Activated naive CD4-positive, alpha-beta T cell treated with anti-CD3 and anti-CD28 coated beads for 36 hours (primary cell): ENCODE data around the gene WDR86. TPM values are rescaled to one million over a fixed set of nuclear protein-coding genes. Genes with fewer than 3 reads are reported as not detected.

Source experiments
- CTCF ChIA-PET: fragments of 350-600 bp; sonication (Branson Sonifier 250); formaldehyde crosslinking; loops from one replicate; lab custom pipeline; 2021; ENCODE audit warnings: antibody characterized with exemption; lab: Charles Lee
- DNase-seq: peaks from one replicate; pipeline ENCODE4 v3.0.0-alpha.2; 2020
- H3K27ac Mint-ChIP-seq: one replicate; pipeline ENCODE4 v1.8.0; 2021; ENCODE audit warnings: mild to moderate bottlenecking, mixed read lengths
- H3K27me3 Mint-ChIP-seq: one replicate; pipeline ENCODE4 v1.8.0; 2021; ENCODE audit warnings: low read depth, mixed read lengths
- H3K36me3 Mint-ChIP-seq: one replicate; pipeline ENCODE4 v1.8.0; 2021; ENCODE audit warnings: low read depth, mixed read lengths
- H3K4me1 Mint-ChIP-seq: one replicate; pipeline ENCODE4 v1.8.0; 2021; ENCODE audit warnings: low read depth, mixed read lengths
- H3K4me3 Mint-ChIP-seq: one replicate; pipeline ENCODE4 v1.8.0; 2021; ENCODE audit warnings: mild to moderate bottlenecking, moderate library complexity, mixed read lengths
- H3K9me3 Mint-ChIP-seq: one replicate; pipeline ENCODE4 v1.8.0; 2021; ENCODE audit warnings: mixed read lengths
- intact Hi-C: fragments of 100-400 bp; cut with micrococcal nuclease; formaldehyde crosslinking; loops from one replicate; pipeline ENCODE4 v1.15.1; 2023
- total RNA-seq, 2 experiments: library from RNA; stranded (reverse); gene quantifications; one replicate each; pipeline ENCODE4 v1.2.3, GENCODE V29; 2021

WDR86 gene
- total RNA-seq, 2 experiments from 2014 or later: not detected

DNA sequence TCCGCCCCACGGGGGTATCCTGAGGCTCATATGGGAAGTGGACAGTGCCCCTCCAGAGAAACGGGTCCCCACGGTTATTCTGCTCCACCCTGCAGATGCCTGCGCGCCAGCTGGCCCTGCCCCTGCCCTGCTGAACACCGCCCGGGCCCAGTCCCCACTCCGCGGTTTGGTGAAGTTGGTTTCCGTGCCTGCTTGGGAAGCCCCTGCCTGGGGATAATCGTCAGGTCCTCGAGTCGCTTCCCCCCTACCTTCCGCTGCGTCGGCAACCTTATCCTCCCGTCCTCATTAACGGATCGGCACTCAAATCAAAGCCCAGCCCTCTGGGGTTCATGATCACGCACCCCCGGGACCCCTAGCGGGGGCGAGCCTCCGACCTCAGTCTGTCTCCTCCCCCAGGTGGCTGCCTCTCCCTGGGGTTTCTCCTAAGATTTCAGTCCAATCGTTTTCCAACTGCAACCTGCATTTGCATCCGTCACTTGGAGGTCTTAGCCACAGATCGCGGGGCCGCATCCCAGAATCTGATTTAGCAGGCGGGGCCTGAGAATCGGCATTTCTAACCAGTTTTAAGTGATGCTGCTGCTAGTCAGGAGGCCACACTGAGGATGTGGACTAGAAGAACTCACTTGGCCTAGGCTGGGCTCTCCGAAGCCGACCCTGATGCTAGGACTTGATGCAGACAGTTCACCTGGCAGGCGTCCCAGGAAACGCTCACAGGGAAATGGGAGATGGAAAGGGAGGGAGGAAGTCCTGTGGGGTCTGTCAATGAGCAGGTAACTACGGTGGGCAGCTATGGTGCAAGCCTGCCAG, 27.6 kb downstream of the WDR86 start:
- H3K36me3 Mint-ChIP-seq: no peaks in the 10 kb centered on the region
- H3K27ac Mint-ChIP-seq: no peak overlapping the region
- DNase-seq: peak; percentile 57
- no peaks in the 10 kb centered on the region for H3K9me3 Mint-ChIP-seq
- intact Hi-C loops: no loop called here
- peaks cover 12% of the 10 kb centered on the region for H3K27me3 Mint-ChIP-seq
- CTCF ChIA-PET: interaction anchor here (0.6 to 0.7 kb wide), 3 partner anchors 30 to 270 kb away, joined by 3 to 5 read pairs (median 4); no protein-coding TSS in a partner anchor
- H3K4me1 Mint-ChIP-seq: peaks cover 10% of the 10 kb centered on the region
- H3K4me3 Mint-ChIP-seq: peak overlapping the region; percentile 57

- DNase-seq: peak; percentile 21
- CTCF ChIA-PET: no interaction called here
- Mint-ChIP-seq H3K4me3 (no peak overlapping the region), H3K36me3 (no peaks in the 10 kb centered on the region), H3K4me1 (peaks cover 10% of the 10 kb centered on the region), H3K27ac (no peak overlapping the region), H3K27me3 (peaks cover 12% of the 10 kb centered on the region), H3K9me3 (no peaks in the 10 kb centered on the region)
- intact Hi-C loops: no loop called here
These were observed 28.3 kb downstream of the WDR86 start for GRCh38 chr7:151381348-151382078.

DNA sequence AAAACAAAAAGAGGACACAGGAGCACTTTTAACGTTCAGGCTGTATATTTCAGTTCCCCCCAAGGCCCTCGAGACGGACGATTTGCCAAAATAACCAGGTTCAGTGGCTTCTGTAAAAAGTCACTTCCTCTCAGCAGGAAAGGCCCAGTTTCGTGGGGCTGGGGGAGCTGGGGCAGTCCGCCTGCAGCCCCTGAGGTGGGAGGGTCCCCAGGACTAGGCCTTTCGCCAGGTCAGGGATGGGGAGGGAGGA, 28.8 kb downstream of the WDR86 start:
- H3K27ac Mint-ChIP-seq: no peak overlapping the region
- intact Hi-C loops: no loop called here
- H3K36me3 Mint-ChIP-seq: no peaks in the 10 kb centered on the region
- CTCF ChIA-PET: no interaction called here
- H3K27me3 Mint-ChIP-seq: peaks cover 12% of the 10 kb centered on the region
- H3K9me3 Mint-ChIP-seq: no peaks in the 10 kb centered on the region
- DNase-seq: no peak
- no peak overlapping the region for H3K4me3 Mint-ChIP-seq
- H3K4me1 Mint-ChIP-seq: peaks cover 10% of the 10 kb centered on the region

DNA sequence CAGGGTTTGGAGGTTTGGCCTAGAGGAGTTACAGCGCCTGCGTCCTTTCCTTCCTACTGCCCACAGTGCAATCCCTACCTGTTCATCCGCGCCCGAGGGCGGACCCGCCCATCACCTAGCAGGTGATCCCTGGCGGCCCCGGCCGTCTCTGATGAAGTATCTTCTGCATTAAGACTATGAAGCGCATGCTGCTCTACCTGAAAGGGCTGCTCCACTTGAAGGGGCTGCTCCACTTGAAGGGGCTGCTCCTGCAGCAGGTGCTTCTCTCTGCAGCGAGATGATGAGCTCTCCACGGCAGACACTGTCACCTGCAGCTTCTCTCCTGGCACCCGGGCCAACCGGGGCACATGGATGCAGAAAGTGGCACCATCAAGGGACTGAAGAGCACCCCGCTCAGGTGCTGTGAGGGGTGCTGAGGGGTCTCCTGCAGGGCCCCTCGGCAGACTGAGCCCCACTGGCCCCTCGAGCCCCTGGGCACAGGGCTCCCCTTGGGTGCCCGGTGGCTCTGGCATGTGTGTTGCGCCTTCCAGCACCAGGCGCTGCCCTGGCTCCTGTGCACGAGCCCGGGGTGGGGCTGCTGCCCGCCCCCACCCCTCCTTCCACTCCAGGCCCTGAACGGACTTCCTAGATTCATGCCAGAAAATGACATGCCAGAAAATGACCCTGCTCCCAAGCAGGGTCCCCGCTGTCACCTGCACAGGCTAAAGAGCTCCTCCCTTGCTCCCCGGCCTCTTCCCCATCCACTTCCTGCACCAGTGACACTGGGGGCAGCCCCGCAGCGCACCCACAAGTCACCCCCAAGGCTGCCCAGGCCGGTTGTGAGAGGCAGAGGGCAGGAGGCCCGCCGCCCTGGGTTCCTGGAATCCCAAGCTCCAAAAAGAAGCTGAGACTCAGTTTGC, 29.4 kb downstream of the WDR86 start:
- Mint-ChIP-seq H3K27ac (no peak overlapping the region), H3K27me3 (peaks cover 12% of the 10 kb centered on the region), H3K36me3 (no peaks in the 10 kb centered on the region), H3K9me3 (no peaks in the 10 kb centered on the region), H3K4me1 (peaks cover 10% of the 10 kb centered on the region), H3K4me3 (no peak overlapping the region)
- no peak for DNase-seq
- CTCF ChIA-PET: no interaction called here
- intact Hi-C loops: no loop called here

DNA sequence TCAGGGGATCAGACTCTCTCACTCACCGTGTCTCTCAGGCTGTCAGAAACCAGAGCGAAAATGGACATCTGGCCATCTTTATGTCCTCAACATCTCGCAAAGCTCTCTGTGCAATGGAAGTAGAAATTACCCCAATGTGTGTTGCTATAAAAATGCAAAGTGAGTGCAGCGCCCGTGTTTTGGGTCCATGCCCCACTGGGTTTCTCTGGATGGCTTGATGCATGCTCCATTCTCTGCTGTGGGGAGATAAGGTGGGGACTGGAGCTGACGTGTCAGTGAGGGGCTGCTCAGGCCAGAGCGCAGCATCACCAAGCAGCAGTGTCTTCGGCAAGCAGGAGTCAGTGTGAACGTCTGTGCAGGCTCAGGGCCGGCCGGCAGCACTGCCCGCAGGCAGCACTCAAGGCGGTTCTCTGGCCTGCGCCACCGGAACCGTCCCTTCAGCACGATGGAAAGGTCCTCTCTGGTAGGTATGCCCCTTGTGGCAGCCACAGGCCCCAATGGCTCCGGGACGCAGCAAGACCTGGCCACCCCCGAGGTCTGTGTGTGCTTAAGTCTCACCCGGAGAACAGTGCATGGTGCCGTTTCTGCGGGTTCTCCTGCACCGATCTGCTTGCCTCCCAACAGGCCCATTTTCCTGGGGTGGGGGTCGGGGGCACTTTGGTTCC, 30.2 kb downstream of the WDR86 start:
- peaks cover 12% of the 10 kb centered on the region for H3K27me3 Mint-ChIP-seq
- no peaks in the 10 kb centered on the region for H3K9me3 Mint-ChIP-seq
- H3K4me1 Mint-ChIP-seq: peaks cover 10% of the 10 kb centered on the region
- no peak overlapping the region for H3K27ac Mint-ChIP-seq
- no peak overlapping the region for H3K4me3 Mint-ChIP-seq
- no peaks in the 10 kb centered on the region for H3K36me3 Mint-ChIP-seq
- DNase-seq: no peak
- intact Hi-C loops: no loop called here
- CTCF ChIA-PET: interaction anchor here (1.0 kb wide), 1 partner anchor 69 kb away, joined by 5 read pairs; no protein-coding TSS in a partner anchor

GRCh38 chr7:151379193-151379520, 30.7 kb downstream of the WDR86 start:
- H3K4me1 Mint-ChIP-seq: peaks cover 10% of the 10 kb centered on the region
- no peaks in the 10 kb centered on the region for H3K36me3 Mint-ChIP-seq
- H3K4me3 Mint-ChIP-seq: no peak overlapping the region
- intact Hi-C loops: no loop called here
- H3K27me3 Mint-ChIP-seq: peaks cover 11% of the 10 kb centered on the region
- H3K27ac Mint-ChIP-seq: no peak overlapping the region
- CTCF ChIA-PET: interaction anchor here (1.0 kb wide), 1 partner anchor 69 kb away, joined by 5 read pairs; no protein-coding TSS in a partner anchor
- no peak for DNase-seq
- no peaks in the 10 kb centered on the region for H3K9me3 Mint-ChIP-seq

GRCh38 chr7:151378496-151379192, 31.2 kb downstream of the WDR86 start:
- peaks cover 10% of the 10 kb centered on the region for H3K4me1 Mint-ChIP-seq
- H3K4me3 Mint-ChIP-seq: no peak overlapping the region
- H3K27me3 Mint-ChIP-seq: peaks cover 8% of the 10 kb centered on the region
- no peaks in the 10 kb centered on the region for H3K36me3 Mint-ChIP-seq
- CTCF ChIA-PET: interaction anchor here (1.0 to 2.2 kb wide), 2 partner anchors 70 kb away, joined by 5 to 7 read pairs; no protein-coding TSS in a partner anchor
- DNase-seq: no peak
- peak overlapping the region; percentile 4 for H3K27ac Mint-ChIP-seq
- H3K9me3 Mint-ChIP-seq: no peaks in the 10 kb centered on the region
- intact Hi-C loops: no loop called here

GRCh38 chr7:151378011-151378410, 31.8 kb downstream of the WDR86 start:
- intact Hi-C loops: no loop called here
- H3K36me3 Mint-ChIP-seq: no peaks in the 10 kb centered on the region
- no peak for DNase-seq
- CTCF ChIA-PET: interaction anchor here (2.2 kb wide), 1 partner anchor 70 kb away, joined by 7 read pairs; no protein-coding TSS in a partner anchor
- no peak overlapping the region for H3K27ac Mint-ChIP-seq
- no peaks in the 10 kb centered on the region for H3K9me3 Mint-ChIP-seq
- peaks cover 8% of the 10 kb centered on the region for H3K27me3 Mint-ChIP-seq
- H3K4me1 Mint-ChIP-seq: peaks cover 10% of the 10 kb centered on the region
- H3K4me3 Mint-ChIP-seq: no peak overlapping the region

DNA sequence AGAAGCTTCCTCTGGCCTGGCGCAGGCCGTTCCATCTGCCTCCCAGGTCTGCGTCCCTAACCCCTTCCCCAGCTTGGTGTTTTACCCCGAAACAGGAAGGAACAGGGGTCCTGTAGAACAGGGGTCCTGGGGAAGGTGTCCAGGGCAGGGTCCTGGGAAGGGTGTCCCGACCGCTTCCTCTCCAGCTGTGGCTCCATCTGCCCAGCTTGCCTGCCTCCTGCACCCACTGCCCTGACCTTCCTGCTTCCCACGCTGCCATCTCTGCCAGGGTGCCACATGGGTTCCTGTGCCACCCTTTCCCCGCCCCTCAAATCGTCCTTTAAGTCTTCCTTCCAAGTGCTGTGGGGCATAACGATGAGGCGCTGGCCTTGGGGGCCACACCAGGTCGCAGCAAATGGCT, 32.4 kb downstream of the WDR86 start:
- peaks cover 8% of the 10 kb centered on the region for H3K4me1 Mint-ChIP-seq
- peaks cover 2% of the 10 kb centered on the region for H3K36me3 Mint-ChIP-seq

GRCh38 chr7:151376218-151376902, 33.5 kb downstream of the WDR86 start:
- Mint-ChIP-seq H3K4me3 (no peak overlapping the region), H3K27me3 (no peaks in the 10 kb centered on the region), H3K9me3 (no peaks in the 10 kb centered on the region), H3K36me3 (peaks cover 3% of the 10 kb centered on the region), H3K4me1 (peaks cover 4% of the 10 kb centered on the region), H3K27ac (no peak overlapping the region)
- CTCF ChIA-PET: interaction anchor here (1.1 to 2.2 kb wide), 2 partner anchors 8 to 72 kb away, joined by 3 to 7 read pairs; no protein-coding TSS in a partner anchor
- DNase-seq: no peak
- intact Hi-C loops: no loop called here

More for the DNA sequence above, 32.4 kb downstream of the WDR86 start:
- Mint-ChIP-seq H3K27ac (no peak overlapping the region), H3K9me3 (no peaks in the 10 kb centered on the region), H3K4me3 (no peak overlapping the region), H3K27me3 (peaks cover 4% of the 10 kb centered on the region)
- CTCF ChIA-PET: interaction anchor here (1.1 to 2.2 kb wide), 2 partner anchors 9 to 71 kb away, joined by 3 to 7 read pairs; no protein-coding TSS in a partner anchor
- no peak for DNase-seq
- intact Hi-C loops: no loop called here
